ENCODE results near the gene RGS10. TPM values are rescaled to one million over a fixed set of nuclear protein-coding genes. Genes with fewer than 3 reads are reported as not detected.

RGS10 gene
- total and polyA plus RNA-seq, 2 of the 8 experiments (the other 6 are each of a cell fraction or from before 2014, with no cell fraction given) = 5.5 to 13.1 TPM

- H3K27ac ChIP-seq (ENCODE audit: low read depth, low read length) = no peak overlapping the region
- H2BK5ac ChIP-seq (ENCODE audit: low read depth, low read length) = no peak overlapping the region
- ChIA-PET POLR2A (ENCODE audit: partially characterized antibody) (no interaction called here), CTCF (ENCODE audit: partially characterized antibody) (interaction anchor here (1.0 to 5.0 kb wide), 4 partner anchors 39 to 283 kb away, joined by 3 to 20 read pairs (median 3); partner anchors contain the start of gene GRK5)
- no peak overlapping the region for H3K4me2 ChIP-seq (ENCODE audit: insufficient read depth in 1 of 2, low read depth in 2 of 2, low read length in 2 of 2)
- peaks cover 0 to 8% (median 2%) of the 10 kb centered on the region in 4 experiments; a peak in 3 of 7 replicates for H3K4me1 ChIP-seq (replicated peaks in 1 of 4; ENCODE audit: control insufficient read depth in 3 of 4, insufficient read depth in 4 of 4, low read length in 3 of 4)
- 89% methylated on average over 12 of the region's 12 CpGs; no CpG with 5 or more reads in 1 of the 2 experiments for WGBS, 2 experiments (ENCODE audit: extremely low coverage in 1 of 2, insufficient coverage in 1 of 2, insufficient read length in 1 of 2, insufficient replicate concordance in 2 of 2, low coverage in 1 of 2, low lambda C conversion rate in 2 of 2, missing lambda C conversion rate in 1 of 2)
- FAIRE-seq (no peak), DNase-seq (ENCODE audit: low read depth in 1 of 2, low spot score in 2 of 2) (no peak)
- H3K79me2 ChIP-seq (ENCODE audit: control insufficient read depth in 1 of 2, insufficient read depth in 2 of 2, low read length in 2 of 2) = no peaks in the 10 kb centered on the region
- no peak overlapping the region for H2BK12ac ChIP-seq (ENCODE audit: low read depth, low read length)
- no peak overlapping the region for H3K23ac ChIP-seq (ENCODE audit: insufficient read length)
- peaks cover 4 to 5% of the 10 kb centered on the region in 2 experiments for H4K20me1 ChIP-seq (replicated peaks in 1 of 2; ENCODE audit: control insufficient read depth in 1 of 2, insufficient read depth in 2 of 2, low read length in 2 of 2)
- no peak overlapping the region for H2BK20ac ChIP-seq (ENCODE audit: low read length)
- H3K79me1 ChIP-seq (ENCODE audit: low read depth, low read length) = no peaks in the 10 kb centered on the region
- no peaks in the 10 kb centered on the region for H3K9me3 ChIP-seq (ENCODE audit: insufficient read depth in 2 of 2, low read depth in 1 of 2, low read length in 1 of 2)
- no peak overlapping the region for H4K5ac ChIP-seq (ENCODE audit: insufficient read length, low read depth, low read length)
- no peak overlapping the region for H4K91ac ChIP-seq (replicated peaks; ENCODE audit: insufficient read length, low read length)
- H3K23me2 ChIP-seq (ENCODE audit: low read depth, low read length) = peaks cover 2% of the 10 kb centered on the region; the same call in 1 of the 2 replicates
- no peak overlapping the region for H2BK120ac ChIP-seq (replicated peaks; ENCODE audit: low read depth, low read length)
- no peak overlapping the region for H3K14ac ChIP-seq (ENCODE audit: insufficient read length)
- peaks cover 41 to 66% (median 58%) of the 10 kb centered on the region in 4 experiments for H3K27me3 ChIP-seq (replicated peaks in 1 of 4; ENCODE audit: control insufficient read depth in 3 of 4, extremely low read depth in 1 of 4, insufficient read depth in 3 of 4, low read length in 3 of 4)
- H3K9ac ChIP-seq (replicated peaks in 1 of 4; ENCODE audit: extremely low read depth in 1 of 4, low read depth in 3 of 4, low read length in 3 of 4) = no peak overlapping the region
- H3K36me3 ChIP-seq (ENCODE audit: control insufficient read depth in 2 of 4, insufficient read depth in 4 of 4, low read length in 3 of 4) = no peaks in the 10 kb centered on the region
- H3K4me3 ChIP-seq (ENCODE audit: extremely low read depth in 1 of 4, insufficient read depth in 2 of 4, low read depth in 3 of 4, low read length in 4 of 4) = no peak overlapping the region
- H3K18ac ChIP-seq (ENCODE audit: extremely low read depth, low read length) = no peak overlapping the region
- H2BK15ac ChIP-seq (ENCODE audit: low read length) = no peak overlapping the region
- H2AFZ ChIP-seq (ENCODE audit: low read length) = no peak overlapping the region
- H2AK5ac ChIP-seq (ENCODE audit: low read depth, low read length) = no peak overlapping the region
- no peak overlapping the region for H3K4ac ChIP-seq (replicated peaks; ENCODE audit: insufficient read length, low read depth, low read length)
- H3K56ac ChIP-seq (replicated peaks; ENCODE audit: insufficient read length, low read depth, low read length) = no peak overlapping the region
- no peak overlapping the region for H4K8ac ChIP-seq (ENCODE audit: extremely low read depth, insufficient read depth, low read length)
- no peak for TF ChIP-seq TEAD4 (IDR thresholded peaks at IDR 0.05; ENCODE audit: low read depth, low read length)
- TF ChIP-seq EZH2 (IDR thresholded peaks at IDR 0.05; ENCODE audit: low read depth, low read length, severe bottlenecking) = no peak
- TF ChIP-seq SRF (IDR thresholded peaks at IDR 0.05; ENCODE audit: low read depth, low read length) = no peak
- TF ChIP-seq BRCA1 (IDR thresholded peaks at IDR 0.05; ENCODE audit: low read depth, low read length) = no peak
- TF ChIP-seq, protein P1, sequence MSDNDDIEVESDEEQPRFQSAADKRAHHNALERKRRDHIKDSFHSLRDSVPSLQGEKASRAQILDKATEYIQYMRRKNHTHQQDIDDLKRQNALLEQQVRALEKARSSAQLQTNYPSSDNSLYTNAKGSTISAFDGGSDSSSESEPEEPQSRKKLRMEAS (IDR thresholded peaks at IDR 0.05) = no peak
- TF ChIP-seq, protein P2, sequence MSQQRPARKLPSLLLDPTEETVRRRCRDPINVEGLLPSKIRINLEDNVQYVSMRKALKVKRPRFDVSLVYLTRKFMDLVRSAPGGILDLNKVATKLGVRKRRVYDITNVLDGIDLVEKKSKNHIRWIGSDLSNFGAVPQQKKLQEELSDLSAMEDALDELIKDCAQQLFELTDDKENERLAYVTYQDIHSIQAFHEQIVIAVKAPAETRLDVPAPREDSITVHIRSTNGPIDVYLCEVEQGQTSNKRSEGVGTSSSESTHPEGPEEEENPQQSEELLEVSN (IDR thresholded peaks at IDR 0.05) = no peak
- TF ChIP-seq KDM4A (IDR thresholded peaks at IDR 0.05; ENCODE audit: low read depth, low read length, severe bottlenecking) = no peak
- no peak for TF ChIP-seq POU5F1 (IDR thresholded peaks at IDR 0.05; ENCODE audit: low read depth, low read length)
- TF ChIP-seq CTCF (IDR thresholded peaks at IDR 0.05; ENCODE audit: control extremely low read depth in 1 of 3, insufficient read depth in 1 of 3, low read depth in 1 of 3, low read length in 3 of 3) = no peak
Observed at GRCh38 chr10:119481781-119482426, 60.6 kb downstream of the RGS10 start.

All from H1 (cell line).